K562 (cell line): ENCODE results near the gene CAVIN1. TPM values are rescaled to one million over a fixed set of nuclear protein-coding genes. Genes with fewer than 3 reads are reported as not detected.

Source experiments
- ATAC-seq: fragments of 200-7000 bp; cut with Tn5 transposase; 3 replicates; pipeline ENCODE4 v1.9.1; 2020; ENCODE audit warnings: moderate library complexity
- BruUV-seq: library from RNA; stranded (reverse); fragments of 400-500 nt; replicated peaks from 2 replicates; lab custom pipeline; 2021; lab: Mats Ljungman, UMichigan
- CTCF ChIA-PET: fragments of 300-600 bp; formaldehyde crosslinking; extraction: SDS; loops from one replicate; lab custom pipeline; 2021; ENCODE audit warnings: low intra/inter-chr PET ratio; lab: Yijun Ruan, JAX
- POLR2A ChIA-PET: fragments of 300-600, 350-650 bp; sonication (Branson Sonifier 250); formaldehyde crosslinking; extraction: SDS; loops from one replicate; lab custom pipeline; 2021; ENCODE audit warnings: antibody characterized with exemption, inconsistent platforms; lab: Yijun Ruan, JAX
- DNase-seq, 4 experiments: peaks; one replicate each; pipeline versions ENCODE4 v3.0.0 to v3.0.0-alpha.2; 2011 to 2018; ENCODE audit warnings: low spot score in 3 of 4, mixed read lengths in 3 of 4; ENCODE audit errors: extremely low read depth in 1 of 4
- FAIRE-seq: peaks from 2 replicates; lab custom pipeline; 2011; peaks lifted over from hg19 to GRCh38; lab: Jason Lieb, UNC
- H2AFZ ChIP-seq: 2 replicates; pipeline ENCODE4 v1.6.0; 2011; ENCODE audit warnings: low read depth, low read length, control low read depth, inconsistent platforms
- H3K27ac ChIP-seq: fragments of 200-600 bp; 3 replicates; pipeline ENCODE4 v1.8.0; 2011; ENCODE audit warnings: low read depth, mild to moderate bottlenecking, control low read depth, inconsistent platforms, low read length, moderate library complexity, mixed read lengths; ENCODE audit errors: extremely low read depth
- H3K27me3 ChIP-seq, 2 experiments: fragments of 300-600 bp in 1 of 2; 2 replicates in 1 of 2; 3 replicates in 1 of 2; pipeline versions ENCODE4 v1.6.0 to v1.8.0; 2011; ENCODE audit warnings: inconsistent platforms in 2 of 2, low read length in 2 of 2, mild to moderate bottlenecking in 1 of 2, mixed read lengths in 1 of 2, moderate library complexity in 1 of 2; ENCODE audit not compliant: control insufficient read depth in 2 of 2, insufficient read depth in 2 of 2
- H3K36me3 ChIP-seq: fragments of 300-600 bp; 3 replicates; pipeline ENCODE4 v1.8.0; 2011; ENCODE audit warnings: mild to moderate bottlenecking, low read length, inconsistent platforms; ENCODE audit not compliant: control insufficient read depth, insufficient read depth
- H3K4me1 ChIP-seq, 2 experiments: fragments of 200-600 bp in 1 of 2; replicated peaks in 1 of 2; 2 replicates in 1 of 2; 3 replicates in 1 of 2; pipeline versions ENCODE4 v1.5.1 to v1.8.0; 2011; ENCODE audit warnings: inconsistent platforms in 2 of 2, low read length in 2 of 2, mild to moderate bottlenecking in 1 of 2, mixed read lengths in 1 of 2, moderate library complexity in 1 of 2; ENCODE audit not compliant: control insufficient read depth in 2 of 2, insufficient read depth in 2 of 2
- H3K4me2 ChIP-seq: 2 replicates; pipeline ENCODE4 v1.6.1; 2011; ENCODE audit warnings: low read length, control low read depth, inconsistent platforms, mixed read lengths; ENCODE audit not compliant: insufficient read depth
- H3K4me3 ChIP-seq: fragments of 200-600 bp; sonication (generic), shearing (Covaris generic); 2 replicates; pipeline ENCODE4 v1.5.1; 2016; ENCODE audit warnings: control low read depth, inconsistent platforms
- H3K79me2 ChIP-seq: fragments of 200-600 bp; 3 replicates; pipeline ENCODE4 v1.8.0; 2011; ENCODE audit warnings: low read length, inconsistent platforms; ENCODE audit not compliant: control insufficient read depth, insufficient read depth
- H3K9ac ChIP-seq, 2 experiments: 2 replicates each; pipeline versions ENCODE4 v1.6.0 to v1.6.1; 2011; ENCODE audit warnings: low read depth in 2 of 2, low read length in 2 of 2, control low read depth in 1 of 2, inconsistent platforms in 1 of 2, mild to moderate bottlenecking in 1 of 2, mixed read lengths in 1 of 2; ENCODE audit not compliant: insufficient read depth in 1 of 2
- H3K9me1 ChIP-seq: one replicate; pipeline ENCODE4 v1.6.0; 2011; ENCODE audit warnings: inconsistent platforms, mild to moderate bottlenecking, low read length, moderate library complexity; ENCODE audit not compliant: control insufficient read depth, insufficient read depth
- H3K9me3 ChIP-seq: replicated peaks from 2 replicates; pipeline ENCODE4 v1.5.1; 2011; ENCODE audit warnings: low read depth, low read length, inconsistent platforms; ENCODE audit not compliant: control insufficient read depth, insufficient read depth
- H4K20me1 ChIP-seq: replicated peaks from 2 replicates; pipeline ENCODE4 v1.6.1; 2011; ENCODE audit warnings: low read length, inconsistent platforms, mixed read lengths; ENCODE audit not compliant: control insufficient read depth, insufficient read depth
- GABPB1 ChIP-seq: sonication (generic); formaldehyde crosslinking; IDR thresholded peaks from 2 replicates; pipeline ENCODE4 v1.8.0; 2022; ENCODE audit warnings: mild to moderate bottlenecking, missing genetic modification reagents
- NFXL1 ChIP-seq: fragments of 450-650 bp; formaldehyde crosslinking; IDR thresholded peaks from 2 replicates; pipeline ENCODE4 v1.4.0; 2021; ENCODE audit warnings: mild to moderate bottlenecking
- SIRT6 ChIP-seq: IDR thresholded peaks from one replicate; pipeline ENCODE4 v1.6.1; 2012; ENCODE audit warnings: low read depth, mild to moderate bottlenecking, control low read depth, inconsistent platforms, low read length, moderate library complexity
- ZNF12 ChIP-seq: sonication (generic); formaldehyde crosslinking; IDR thresholded peaks from 2 replicates; pipeline ENCODE4 v1.4.0; 2020; ENCODE audit warnings: mild to moderate bottlenecking, missing genetic modification reagents
- ZNF133 ChIP-seq: fragments of 250-450 bp; sonication (Bioruptor Pico); IDR thresholded peaks from 2 replicates; pipeline ENCODE4 v1.4.0; 2020; ENCODE audit warnings: mild to moderate bottlenecking
- ZNF655 ChIP-seq: fragments of 250-450 bp; sonication (Bioruptor Pico); IDR thresholded peaks from 2 replicates; pipeline ENCODE4 v1.5.0; 2021
- whole genome bisulfite sequencing: fragments of 100-300 bp; shearing (Covaris generic); methylation state at CpG from one replicate; pipeline ENCODE4 v1.1.6; 2016; ENCODE audit warnings: low coverage, mixed read lengths; ENCODE audit not compliant: insufficient coverage; ENCODE audit errors: missing lambda C conversion rate; 5-methylcytosine and 5-hydroxymethylcytosine counted together
- in situ Hi-C: fragments of 300-500 bp; cut with MboI; formaldehyde crosslinking; loops from 4 replicates; pipeline ENCODE4 v1.15.0; 2018; ENCODE audit warnings: inconsistent platforms, mixed read lengths
- intact Hi-C: fragments of 100-400 bp; cut with micrococcal nuclease; formaldehyde crosslinking; loops from 2 replicates; pipeline ENCODE4 v1.14.2; 2022
- polyA plus RNA-seq, 8 experiments: library from polyadenylated mRNA; depleted of rRNA in 4 of 8; stranded (reverse) in 5 of 8; unstranded in 3 of 8; fragments of >200 nt; fragmentation: Nextera tagmentation in 2 of 8; fragmentation: Illumina TruSeq in 1 of 8; extraction: Ambion mirVana in 2 of 8; extraction: Trizol in 1 of 8; gene quantifications; 2 replicates each; pipeline versions ENCODE4 v1.2.1 to v1.2.3, GENCODE V29; 2011 to 2014; ENCODE audit warnings: inconsistent platforms in 1 of 8, missing spikeins in 1 of 8
- total RNA-seq, 7 experiments: library from RNA; depleted of rRNA in 6 of 7; stranded (reverse); fragments of >200 nt in 6 of 7; fragmentation: Illumina TruSeq in 2 of 7; extraction: Trizol in 2 of 7; gene quantifications; 2 replicates each; pipeline versions ENCODE4 v1.2.1 to v1.2.3, GENCODE V29; 2011 to 2021; ENCODE audit warnings: low replicate concordance in 1 of 7
- TF ChIP-seq, protein P1 (sequence below): sonication (generic); formaldehyde crosslinking; IDR thresholded peaks from 2 replicates; pipeline ENCODE4 v1.8.0; 2023; ENCODE audit warnings: mild to moderate bottlenecking, missing genetic modification reagents

Gene CAVIN1
- total and polyA plus RNA-seq, 9 of the 15 experiments (the other 6 are each of a cell fraction or from before 2014, with no cell fraction given): 6.8 to 162 (median 74.5) TPM

DNA sequence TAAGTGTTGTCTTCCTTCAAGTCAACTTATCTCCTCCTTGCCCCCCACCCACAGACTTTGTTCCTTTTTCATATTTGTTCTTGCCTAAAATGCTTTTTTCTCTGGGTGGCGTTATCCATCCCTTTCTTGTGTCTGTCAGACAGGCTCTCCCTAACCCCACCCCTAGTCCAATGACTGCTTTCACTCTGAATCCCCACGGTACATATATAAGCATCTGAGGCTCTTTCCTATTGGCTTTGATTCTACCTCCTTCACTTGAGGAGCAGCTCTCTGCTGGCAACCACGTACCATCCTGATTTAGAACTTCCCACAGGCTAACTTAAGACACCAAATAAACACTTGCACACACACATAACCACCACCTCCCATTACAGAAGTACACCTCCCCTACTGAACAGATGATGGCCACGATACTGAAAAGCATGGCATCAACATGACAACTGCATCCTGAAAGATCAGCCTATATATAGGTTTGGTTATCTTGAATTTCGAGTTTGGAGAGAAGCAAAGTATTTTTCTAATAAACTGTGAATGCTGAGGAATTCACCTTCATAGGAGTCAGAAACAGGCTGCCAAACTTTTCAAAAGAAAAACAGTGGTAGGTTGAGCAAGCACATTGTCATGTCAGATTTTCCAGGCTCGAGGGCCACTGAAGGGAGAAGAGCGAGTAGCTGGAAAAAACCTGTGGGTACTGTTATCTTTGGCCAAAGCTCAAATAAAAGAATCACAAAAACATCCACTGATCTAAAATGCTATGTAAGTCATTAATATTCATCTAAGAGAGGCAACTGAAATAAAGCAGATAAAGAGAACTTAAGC is 59.1 kb downstream of the CAVIN1 start:
- intact Hi-C loops: no loop called here
- H3K79me2 ChIP-seq: peaks cover 76% of the 10 kb centered on the region
- no peak for FAIRE-seq
- no peak overlapping the region for H3K9ac ChIP-seq
- ATAC-seq: no peak
- CTCF ChIA-PET: no interaction called here
- in situ Hi-C loops: no loop called here
- BruUV-seq: no TSS peak
- no peak for DNase-seq
- H4K20me1 ChIP-seq: peaks cover 18% of the 10 kb centered on the region; the same call in 1 of the 2 replicates
- no peaks in the 10 kb centered on the region for H3K27me3 ChIP-seq
- peaks cover 5% of the 10 kb centered on the region for H3K9me1 ChIP-seq
- WGBS: 63% methylated on average over 7 of the region's 7 CpGs
- H3K4me2 ChIP-seq: no peak overlapping the region; the same call in 1 of the 2 replicates
- H3K27ac ChIP-seq: no peak overlapping the region
- H3K4me3 ChIP-seq: no peak overlapping the region
- no peaks in the 10 kb centered on the region for H3K9me3 ChIP-seq
- H3K4me1 ChIP-seq: peaks cover 20 to 35% of the 10 kb centered on the region in 2 experiments; a peak in 4 of 5 replicates
- peaks cover 4% of the 10 kb centered on the region; the same call in 1 of the 3 replicates for H3K36me3 ChIP-seq
- H2AFZ ChIP-seq: no peak overlapping the region
- POLR2A ChIA-PET: interaction anchor here (0.6 kb wide), 2 partner anchors 196 to 1756 kb away, joined by 3 to 4 read pairs; no protein-coding TSS in a partner anchor
- TF ChIP-seq ZNF655 (CRISPR knock-in tag): no peak
- no peak for TF ChIP-seq GABPB1 (CRISPR knock-in tag)
- no peak for TF ChIP-seq NFXL1 (CRISPR knock-in tag)
- no peak for TF ChIP-seq ZNF12 (CRISPR knock-in tag)
- TF ChIP-seq ZNF133: no peak
- TF ChIP-seq, protein P1, sequence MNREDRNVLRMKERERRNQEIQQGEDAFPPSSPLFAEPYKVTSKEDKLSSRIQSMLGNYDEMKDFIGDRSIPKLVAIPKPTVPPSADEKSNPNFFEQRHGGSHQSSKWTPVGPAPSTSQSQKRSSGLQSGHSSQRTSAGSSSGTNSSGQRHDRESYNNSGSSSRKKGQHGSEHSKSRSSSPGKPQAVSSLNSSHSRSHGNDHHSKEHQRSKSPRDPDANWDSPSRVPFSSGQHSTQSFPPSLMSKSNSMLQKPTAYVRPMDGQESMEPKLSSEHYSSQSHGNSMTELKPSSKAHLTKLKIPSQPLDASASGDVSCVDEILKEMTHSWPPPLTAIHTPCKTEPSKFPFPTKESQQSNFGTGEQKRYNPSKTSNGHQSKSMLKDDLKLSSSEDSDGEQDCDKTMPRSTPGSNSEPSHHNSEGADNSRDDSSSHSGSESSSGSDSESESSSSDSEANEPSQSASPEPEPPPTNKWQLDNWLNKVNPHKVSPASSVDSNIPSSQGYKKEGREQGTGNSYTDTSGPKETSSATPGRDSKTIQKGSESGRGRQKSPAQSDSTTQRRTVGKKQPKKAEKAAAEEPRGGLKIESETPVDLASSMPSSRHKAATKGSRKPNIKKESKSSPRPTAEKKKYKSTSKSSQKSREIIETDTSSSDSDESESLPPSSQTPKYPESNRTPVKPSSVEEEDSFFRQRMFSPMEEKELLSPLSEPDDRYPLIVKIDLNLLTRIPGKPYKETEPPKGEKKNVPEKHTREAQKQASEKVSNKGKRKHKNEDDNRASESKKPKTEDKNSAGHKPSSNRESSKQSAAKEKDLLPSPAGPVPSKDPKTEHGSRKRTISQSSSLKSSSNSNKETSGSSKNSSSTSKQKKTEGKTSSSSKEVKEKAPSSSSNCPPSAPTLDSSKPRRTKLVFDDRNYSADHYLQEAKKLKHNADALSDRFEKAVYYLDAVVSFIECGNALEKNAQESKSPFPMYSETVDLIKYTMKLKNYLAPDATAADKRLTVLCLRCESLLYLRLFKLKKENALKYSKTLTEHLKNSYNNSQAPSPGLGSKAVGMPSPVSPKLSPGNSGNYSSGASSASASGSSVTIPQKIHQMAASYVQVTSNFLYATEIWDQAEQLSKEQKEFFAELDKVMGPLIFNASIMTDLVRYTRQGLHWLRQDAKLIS (CRISPR knock-in tag): no peak
- no peak for TF ChIP-seq SIRT6
